NCI-H2107 (cell line): ENCODE data around the gene INVS.
"Not testable (repeated sequence)": the region's sequence is repeated elsewhere in the genome, so short reads cannot be mapped to it uniquely, and the experiment has no call there.

Experiments used
- DNase-seq: peaks from one replicate; lab custom pipeline; 2025; lab: John Stamatoyannopoulos, UW

The INVS gene

GRCh38 chr9:100120286-100120685 is 21.2 kb downstream of the INVS start:
- no peak for DNase-seq

GRCh38 chr9:100125236-100125635 is 26.2 kb downstream of the INVS start:
- DNase-seq, result no peak

GRCh38 chr9:100125910-100126309 is 26.9 kb downstream of the INVS start:
- no peak for DNase-seq

GRCh38 chr9:100126423-100126822 is 27.4 kb downstream of the INVS start:
- no peak for DNase-seq

GRCh38 chr9:100129772-100130171 is 30.7 kb downstream of the INVS start:
- DNase-seq, result no peak

- DNase-seq, result no peak
Measured at GRCh38 chr9:100131216-100131615, 32.2 kb downstream of the INVS start.

GRCh38 chr9:100131875-100132430 is 32.9 kb downstream of the INVS start:
- DNase-seq, result no peak

GRCh38 chr9:100134731-100135130 is 35.7 kb downstream of the INVS start:
- no peak for DNase-seq

GRCh38 chr9:100136799-100137198 is 37.8 kb downstream of the INVS start:
- not testable (repeated sequence) for DNase-seq

GRCh38 chr9:100140303-100140702 is 41.3 kb downstream of the INVS start:
- DNase-seq, result not testable (repeated sequence)

- not testable (repeated sequence) for DNase-seq
Measured at GRCh38 chr9:100141862-100142261, 42.8 kb downstream of the INVS start.

GRCh38 chr9:100145167-100145934 is 46.3 kb downstream of the INVS start:
- DNase-seq, result not testable (repeated sequence)

GRCh38 chr9:100145976-100146375 is 46.9 kb downstream of the INVS start:
- DNase-seq, result not testable (repeated sequence)

GRCh38 chr9:100150214-100150613 is 51.2 kb downstream of the INVS start:
- no peak for DNase-seq

- DNase-seq, result no peak
Measured at GRCh38 chr9:100160021-100160420, 61.0 kb downstream of the INVS start.

GRCh38 chr9:100167176-100167575 is 68.1 kb downstream of the INVS start:
- no peak for DNase-seq

- DNase-seq, result no peak
Measured at GRCh38 chr9:100167915-100168654, 69.0 kb downstream of the INVS start.

GRCh38 chr9:100170085-100170484 is 71.0 kb downstream of the INVS start:
- DNase-seq, result no peak

- DNase-seq, result no peak
Measured at GRCh38 chr9:100170556-100170955, 71.5 kb downstream of the INVS start.

- DNase-seq, result no peak
Measured at GRCh38 chr9:100186356-100186755, 87.3 kb downstream of the INVS start.

GRCh38 chr9:100190339-100190738 is 91.3 kb downstream of the INVS start:
- DNase-seq, result no peak

- no peak for DNase-seq
Measured at GRCh38 chr9:100191264-100191663, 92.2 kb downstream of the INVS start.

GRCh38 chr9:100193078-100193477 is 94.0 kb downstream of the INVS start:
- DNase-seq, result no peak
